ENCODE data around the gene IDI2. TPM values are rescaled to one million over a fixed set of nuclear protein-coding genes. Genes with fewer than 3 reads are reported as not detected.

IDI2 gene
- total and polyA plus RNA-seq, 2 of the 13 experiments (the other 11 are each of a cell fraction or from before 2014, with no cell fraction given): not detected

GRCh38 chr10:1020958-1021357, 4.7 kb downstream of the IDI2 start:
- FAIRE-seq: no peak

GRCh38 chr10:1020460-1020859, 5.2 kb downstream of the IDI2 start:
- H3K9ac ChIP-seq (ENCODE audit: insufficient read depth, low read depth, low read length): no peak overlapping the region
- no peak overlapping the region for H2AFZ ChIP-seq (ENCODE audit: low read length)
- ChIA-PET POLR2A (no interaction called here), CTCF (ENCODE audit: low intra/inter-chr PET ratio, low total read pairs) (no interaction called here)
- no peaks in the 10 kb centered on the region for H3K27me3 ChIP-seq (ENCODE audit: control insufficient read depth in 1 of 2, insufficient read depth in 2 of 2, low read length in 2 of 2)
- no TSS peak for BruUV-seq (replicated peaks)
- ATAC-seq (peak; percentile 42), FAIRE-seq (no peak), DNase-seq (ENCODE audit: low spot score) (no peak)
- H3K4me2 ChIP-seq (ENCODE audit: low read depth, low read length): no peak overlapping the region
- no peaks in the 10 kb centered on the region for H4K20me1 ChIP-seq (ENCODE audit: insufficient read depth, low read length)
- intact Hi-C loops (cut with micrococcal nuclease; ENCODE audit: unreplicated experiment): no loop called here
- 86% methylated on average over 10 of the region's 10 CpGs for WGBS (ENCODE audit: low lambda C conversion rate)
- no peak overlapping the region for H3K27ac ChIP-seq (ENCODE audit: extremely low read length, insufficient read depth, low read length)
- no peaks in the 10 kb centered on the region for H3K79me2 ChIP-seq (ENCODE audit: insufficient read depth, low read length)
- no peak for TF ChIP-seq ZNF687 (CRISPR knock-in tag; IDR thresholded peaks at IDR 0.05)
- TF ChIP-seq SRSF4 (IDR thresholded peaks at IDR 0.05; ENCODE audit: low read depth, low read length, poor library complexity, severe bottlenecking): no peak
- TF ChIP-seq ZNF274 (CRISPR knock-in tag; IDR thresholded peaks at IDR 0.05): no peak
- no peak for TF ChIP-seq ZNF383 (CRISPR knock-in tag; IDR thresholded peaks at IDR 0.05; ENCODE audit: borderline replicate concordance)
- TF ChIP-seq ZSCAN20 (CRISPR knock-in tag; IDR thresholded peaks at IDR 0.05; ENCODE audit: borderline replicate concordance): no peak
- TF ChIP-seq POLR2A (IDR thresholded peaks at IDR 0.05; ENCODE audit: insufficient read depth in 1 of 2, low read depth in 2 of 2, low read length in 2 of 2): 0 out of 4 replicates have a peak, but pooled peaks of 1 of the 2 experiments have one; percentile 10
- TF ChIP-seq SSRP1 (CRISPR knock-in tag; IDR thresholded peaks at IDR 0.05): no peak
- TF ChIP-seq POLR2G (IDR thresholded peaks at IDR 0.05; ENCODE audit: low read depth, low read length): peak; percentile 37; the same call in 1 of the 2 replicates
- no peak for TF ChIP-seq NFYC (CRISPR knock-in tag; IDR thresholded peaks at IDR 0.05)
- no peak for TF ChIP-seq ZNF350 (CRISPR knock-in tag; IDR thresholded peaks at IDR 0.05; ENCODE audit: borderline replicate concordance, low read depth)
- TF ChIP-seq ZBTB7B (CRISPR knock-in tag; IDR thresholded peaks at IDR 0.05): no peak
- TF ChIP-seq MED1 (CRISPR knock-in tag; IDR thresholded peaks at IDR 0.05): no peak
- TF ChIP-seq RBM22 (optimal IDR thresholded peaks at IDR 0.05; ENCODE audit: low read length): peak; percentile 81
- H3K36me3 ChIP-seq (replicated peaks in 1 of 2; ENCODE audit: control insufficient read depth in 1 of 2, insufficient read depth in 2 of 2, low read length in 2 of 2): peaks cover 17 to 31% of the 10 kb centered on the region in 2 experiments
- in situ Hi-C loops (cut with HindIII; ENCODE audit: extremely low pct_ligation_motif_present, low pct_unique_long_range_greater_than_20kb): no loop called here
- no peak overlapping the region for H3K4me3 ChIP-seq (replicated peaks in 1 of 3; ENCODE audit: insufficient read depth in 1 of 3, low read depth in 2 of 3, low read length in 3 of 3)
- no peaks in the 10 kb centered on the region for H3K4me1 ChIP-seq (ENCODE audit: insufficient read depth, low read length)
- no peaks in the 10 kb centered on the region for H3K9me3 ChIP-seq (ENCODE audit: low read length)

More at GRCh38 chr10:1020958-1021357, 4.7 kb downstream of the IDI2 start:
- Histone ChIP-seq H3K79me2 (ENCODE audit: insufficient read depth, low read length) (no peaks in the 10 kb centered on the region), H4K20me1 (ENCODE audit: insufficient read depth, low read length) (no peaks in the 10 kb centered on the region), H3K27ac (ENCODE audit: extremely low read length, insufficient read depth, low read length) (no peak overlapping the region), H3K4me1 (ENCODE audit: insufficient read depth, low read length) (no peaks in the 10 kb centered on the region), H3K27me3 (ENCODE audit: control insufficient read depth in 1 of 2, insufficient read depth in 2 of 2, low read length in 2 of 2) (no peaks in the 10 kb centered on the region), H3K9me3 (ENCODE audit: low read length) (no peaks in the 10 kb centered on the region), H2AFZ (ENCODE audit: low read length) (no peak overlapping the region), H3K9ac (ENCODE audit: insufficient read depth, low read depth, low read length) (no peak overlapping the region), H3K4me3 (replicated peaks in 1 of 3; ENCODE audit: insufficient read depth in 1 of 3, low read depth in 2 of 3, low read length in 3 of 3) (no peak overlapping the region), H3K4me2 (ENCODE audit: low read depth, low read length) (no peak overlapping the region), H3K36me3 (replicated peaks in 1 of 2; ENCODE audit: control insufficient read depth in 1 of 2, insufficient read depth in 2 of 2, low read length in 2 of 2) (peaks cover 14 to 27% of the 10 kb centered on the region in 2 experiments)
- no TSS peak for BruUV-seq (replicated peaks)
- ChIA-PET CTCF (ENCODE audit: low intra/inter-chr PET ratio, low total read pairs) (no interaction called here), POLR2A (interaction anchor here (1.2 kb wide), 1 partner anchor 28 kb away, joined by 6 read pairs; the partner anchor contains the start of gene IDI1)
- DNase-seq (ENCODE audit: low spot score) (no peak), ATAC-seq (peak; percentile 20)
- no peak for TF ChIP-seq ZNF788 (CRISPR knock-in tag; IDR thresholded peaks at IDR 0.05; ENCODE audit: borderline replicate concordance)
- peak; percentile 36; the same call in 1 of the 2 replicates for TF ChIP-seq POLR2G (IDR thresholded peaks at IDR 0.05; ENCODE audit: low read depth, low read length)
- 96% methylated on average over 7 of the region's 9 CpGs for WGBS (ENCODE audit: low lambda C conversion rate)
- in situ Hi-C loops (cut with HindIII; ENCODE audit: extremely low pct_ligation_motif_present, low pct_unique_long_range_greater_than_20kb): no loop called here
- intact Hi-C loops (cut with micrococcal nuclease; ENCODE audit: unreplicated experiment): no loop called here
